NK-92 (cell line): ENCODE measurements around the gene RASSF7.

Source experiments
- DNase-seq: peaks from one replicate; lab custom pipeline; 2025; ENCODE audit not compliant: unreplicated experiment; lab: John Stamatoyannopoulos, UW

RASSF7 gene

DNA sequence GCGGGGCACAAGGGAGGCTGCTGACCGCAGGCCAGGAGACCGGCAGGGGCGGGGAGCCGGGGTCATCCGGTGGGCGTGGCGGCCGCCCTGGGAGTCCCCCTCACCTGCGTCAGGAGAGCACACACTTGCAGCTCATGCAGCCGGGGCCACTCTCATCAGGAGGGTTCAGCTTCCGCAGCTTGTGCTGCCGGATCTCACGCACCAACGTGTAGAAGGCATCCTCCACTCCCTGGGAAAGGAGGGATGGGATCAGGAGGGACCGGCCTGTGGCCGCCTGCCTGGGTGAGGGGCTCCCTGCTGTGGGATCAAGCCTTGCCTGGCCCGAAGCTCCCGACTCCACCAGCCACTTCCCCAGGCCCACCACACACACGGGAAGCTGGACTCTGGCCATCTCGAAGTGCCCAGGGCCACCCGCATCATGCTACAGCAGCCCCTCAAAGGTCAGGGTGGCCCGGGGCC is 28.2 kb upstream of the RASSF7 start:
- DNase-seq, result no peak

DNA sequence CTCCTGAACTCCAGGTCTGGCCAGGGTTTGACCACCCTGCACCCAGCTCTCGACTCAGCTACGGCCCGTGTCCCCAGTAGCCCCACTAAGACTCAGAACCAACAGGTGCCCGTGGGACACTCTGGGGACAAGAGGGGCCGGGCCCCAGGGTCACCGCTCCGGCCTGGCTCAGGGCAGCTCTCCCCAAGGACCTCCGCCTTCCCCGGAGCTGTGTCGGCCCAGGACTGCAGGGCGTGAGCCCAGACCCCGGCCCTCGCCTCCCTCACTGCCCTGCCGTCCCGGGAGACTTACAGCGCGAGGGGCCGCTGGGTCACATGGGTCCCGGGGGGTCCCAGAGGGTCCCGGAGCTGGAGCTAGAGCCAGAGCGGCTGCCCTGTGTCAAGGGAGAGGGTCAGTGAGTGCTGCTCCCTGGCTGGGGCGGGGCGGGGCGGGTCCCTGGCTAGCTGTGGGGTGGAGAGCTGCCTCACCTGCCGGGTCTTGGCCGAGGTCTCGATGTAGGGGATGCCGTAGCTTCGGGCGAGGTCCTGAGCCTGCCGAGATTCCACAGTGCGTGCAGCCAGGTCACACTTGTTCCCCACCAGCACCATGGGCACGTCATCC is 27.7 kb upstream of the RASSF7 start:
- DNase-seq, result no peak

DNA sequence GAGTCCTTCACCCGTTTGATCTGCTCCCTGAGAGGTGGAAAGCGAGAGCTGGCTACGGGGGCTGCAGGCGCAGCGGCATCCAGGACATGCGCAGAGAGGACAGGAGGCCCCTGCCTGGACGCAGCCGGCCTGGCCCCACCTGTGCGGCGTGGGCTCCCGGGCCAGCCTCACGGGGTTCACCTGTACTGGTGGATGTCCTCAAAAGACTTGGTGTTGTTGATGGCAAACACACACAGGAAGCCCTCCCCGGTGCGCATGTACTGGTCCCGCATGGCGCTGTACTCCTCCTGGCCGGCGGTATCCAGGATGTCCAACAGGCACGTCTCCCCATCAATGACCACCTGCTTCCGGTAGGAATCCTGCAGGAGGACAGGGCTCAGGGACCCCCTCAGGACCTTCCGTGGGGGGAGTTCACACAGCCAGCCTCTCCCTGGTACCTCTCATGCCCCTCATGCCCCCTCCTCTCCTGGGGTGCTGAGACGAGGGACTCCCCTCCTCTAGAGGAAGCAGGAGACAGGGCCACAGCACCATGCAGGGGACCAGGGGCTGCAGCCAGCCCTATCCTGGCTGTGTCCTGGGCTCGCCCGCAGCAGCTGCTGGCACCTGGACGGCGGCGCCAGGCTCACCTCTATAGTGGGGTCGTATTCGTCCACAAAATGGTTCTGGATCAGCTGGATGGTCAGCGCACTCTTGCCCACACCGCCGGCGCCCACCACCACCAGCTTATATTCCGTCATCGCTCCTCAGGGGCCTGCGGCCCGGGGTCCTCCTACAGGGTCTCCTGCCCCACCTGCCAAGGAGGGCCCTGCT is 27.0 kb upstream of the RASSF7 start:
- DNase-seq, result no peak

DNA sequence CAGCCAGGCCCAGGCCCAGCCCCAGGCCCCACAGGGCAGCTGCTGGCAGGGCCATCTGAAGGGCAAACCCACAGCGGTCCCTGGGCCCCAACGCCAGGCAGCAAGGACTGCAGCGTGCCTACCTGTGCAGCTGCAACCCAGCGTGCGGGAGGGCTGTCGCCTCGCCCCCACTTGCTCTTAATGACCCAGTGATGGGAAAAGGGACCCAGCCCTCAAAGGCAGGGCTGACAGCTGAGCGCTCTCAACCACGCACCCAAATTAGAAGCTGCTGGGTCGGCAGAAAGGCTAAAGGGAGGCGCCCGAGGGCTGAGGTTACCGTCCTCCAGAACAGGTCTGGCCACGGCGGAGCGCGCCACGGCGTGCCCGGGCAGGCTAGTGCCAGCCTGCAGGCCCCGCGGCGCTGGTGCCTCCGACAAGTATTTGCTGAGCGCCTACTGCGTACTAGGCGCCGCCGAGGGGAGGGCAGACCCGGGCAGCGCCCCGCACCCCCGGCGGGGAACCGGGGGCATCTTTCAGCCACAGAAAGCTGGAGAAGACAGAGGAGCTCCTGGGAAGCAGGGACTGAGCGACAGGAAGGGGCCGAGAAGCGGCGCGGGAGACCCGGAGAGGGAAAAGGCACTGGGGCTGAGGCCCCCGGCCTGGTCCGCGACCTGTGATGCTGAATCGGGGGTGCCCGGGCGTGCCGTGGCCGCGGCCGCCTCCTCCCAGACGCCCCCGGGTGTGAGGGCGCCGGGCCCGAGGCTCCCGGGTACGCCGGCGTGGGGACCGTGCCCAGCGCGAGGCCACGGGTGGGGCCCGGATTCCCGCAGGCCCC is 26.2 kb upstream of the RASSF7 start:
- DNase-seq, result no peak

DNA sequence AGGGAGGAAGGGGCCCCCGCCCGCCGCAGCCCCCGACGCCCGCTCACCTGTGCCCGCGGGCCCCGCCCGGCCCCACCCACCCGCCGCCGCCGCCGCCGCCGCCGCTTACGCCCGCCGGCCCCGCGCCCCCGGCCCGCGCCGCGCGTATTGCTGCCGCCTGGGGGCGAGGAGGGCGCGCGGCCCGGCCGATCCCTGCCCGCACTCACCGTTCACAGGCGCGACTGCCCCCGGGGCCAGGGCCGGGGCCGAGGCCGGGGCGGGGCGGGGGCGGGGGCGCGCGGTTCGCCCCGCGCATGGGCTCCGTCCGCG is 25.6 kb upstream of the RASSF7 start:
- no peak for DNase-seq

DNA sequence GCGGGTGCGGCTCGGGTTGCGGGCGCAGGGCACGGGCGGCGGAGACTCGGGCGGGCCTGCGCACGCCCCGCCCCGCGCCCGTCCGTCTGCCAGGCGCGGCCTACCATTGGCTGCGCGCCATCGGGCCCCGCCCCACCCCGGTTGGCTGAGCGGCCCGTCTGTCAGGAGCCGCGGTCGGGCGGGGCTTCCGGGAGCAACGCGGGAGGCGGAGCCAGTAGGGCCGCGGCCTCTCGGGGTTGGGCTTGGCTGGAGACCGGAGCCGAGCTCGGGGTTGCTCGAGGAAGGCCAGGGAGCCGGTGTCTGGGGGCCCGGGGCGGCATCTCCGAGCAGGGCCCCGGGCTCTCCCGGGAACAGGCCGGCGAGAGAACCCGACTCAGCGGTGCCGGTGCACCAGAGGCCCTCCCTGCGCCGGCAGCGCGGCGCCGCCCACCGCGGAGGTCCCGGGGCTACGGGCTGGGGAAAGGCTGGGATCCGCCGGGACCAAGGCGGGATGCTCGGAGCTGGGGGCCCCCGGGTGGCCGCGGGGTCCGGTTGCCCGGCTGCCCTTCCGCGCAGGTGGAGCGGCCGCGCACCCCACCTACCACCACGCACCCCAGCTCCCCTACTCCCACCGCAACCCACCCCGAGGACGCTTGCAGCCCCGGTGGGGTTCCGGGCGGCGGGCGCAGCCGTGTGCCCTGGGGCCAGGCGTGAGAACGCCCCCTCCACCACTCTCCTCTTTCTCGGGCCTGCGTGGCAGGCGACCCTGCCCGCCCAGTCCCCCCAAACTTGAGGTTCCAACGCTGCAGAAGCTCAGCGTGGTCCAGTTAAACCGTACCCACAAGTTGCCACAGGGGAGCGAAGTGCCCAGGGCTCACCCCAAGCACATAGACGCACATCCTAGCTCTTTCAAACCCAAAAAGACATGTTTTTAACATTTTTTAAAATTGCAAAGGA is 25.0 kb upstream of the RASSF7 start, which contains the start of gene HRAS:
TSS of gene HRAS (minus strand) at position 58 of the 936 bp plus-strand sequence.
- DNase-seq, result peak; percentile 66

DNA sequence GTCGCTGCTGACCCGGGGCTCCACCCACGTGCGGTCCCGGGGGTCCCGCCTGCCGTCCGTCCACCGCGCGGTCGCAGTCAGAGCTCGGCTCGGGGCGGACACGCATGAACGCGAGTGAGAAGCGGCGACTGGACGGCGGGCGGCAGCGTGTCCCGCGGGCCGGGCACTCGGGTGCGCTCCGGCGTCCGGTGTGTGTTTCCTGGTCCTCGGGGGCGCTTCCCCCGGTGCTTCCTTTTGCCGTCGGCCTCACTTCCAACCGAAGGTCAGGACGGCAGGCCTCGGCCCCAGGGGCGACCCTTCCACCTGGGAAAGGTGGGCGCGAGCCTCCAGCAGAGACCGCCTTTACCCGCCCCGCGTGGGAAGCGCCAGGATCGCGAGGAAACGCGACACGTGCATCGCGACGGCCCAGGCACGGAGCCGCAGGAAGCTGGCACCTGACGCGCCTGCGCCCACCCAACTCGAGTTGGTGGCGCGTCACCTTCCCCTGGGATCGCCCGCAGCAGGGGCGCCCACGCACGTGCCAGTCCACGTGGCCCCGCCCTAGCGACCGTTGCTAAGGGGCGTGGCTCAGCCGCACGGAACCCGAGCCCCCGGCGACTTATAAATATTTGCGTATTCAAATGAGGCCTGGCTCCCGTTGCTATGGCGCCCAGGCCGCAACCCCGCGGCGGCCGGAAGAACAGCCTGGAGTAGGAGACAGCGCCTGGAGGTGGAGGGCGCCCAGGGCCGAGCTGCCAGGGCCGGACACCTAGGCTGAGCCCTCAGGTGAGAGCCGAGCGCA is 23.7 kb upstream of the RASSF7 start, which contains the start of gene LRRC56:
TSS of gene LRRC56 (plus strand) at position 687 of the 781 bp plus-strand sequence. CDS start 3,158 bp downstream, outside the sequence.
- DNase-seq, result peak; percentile 31

DNA sequence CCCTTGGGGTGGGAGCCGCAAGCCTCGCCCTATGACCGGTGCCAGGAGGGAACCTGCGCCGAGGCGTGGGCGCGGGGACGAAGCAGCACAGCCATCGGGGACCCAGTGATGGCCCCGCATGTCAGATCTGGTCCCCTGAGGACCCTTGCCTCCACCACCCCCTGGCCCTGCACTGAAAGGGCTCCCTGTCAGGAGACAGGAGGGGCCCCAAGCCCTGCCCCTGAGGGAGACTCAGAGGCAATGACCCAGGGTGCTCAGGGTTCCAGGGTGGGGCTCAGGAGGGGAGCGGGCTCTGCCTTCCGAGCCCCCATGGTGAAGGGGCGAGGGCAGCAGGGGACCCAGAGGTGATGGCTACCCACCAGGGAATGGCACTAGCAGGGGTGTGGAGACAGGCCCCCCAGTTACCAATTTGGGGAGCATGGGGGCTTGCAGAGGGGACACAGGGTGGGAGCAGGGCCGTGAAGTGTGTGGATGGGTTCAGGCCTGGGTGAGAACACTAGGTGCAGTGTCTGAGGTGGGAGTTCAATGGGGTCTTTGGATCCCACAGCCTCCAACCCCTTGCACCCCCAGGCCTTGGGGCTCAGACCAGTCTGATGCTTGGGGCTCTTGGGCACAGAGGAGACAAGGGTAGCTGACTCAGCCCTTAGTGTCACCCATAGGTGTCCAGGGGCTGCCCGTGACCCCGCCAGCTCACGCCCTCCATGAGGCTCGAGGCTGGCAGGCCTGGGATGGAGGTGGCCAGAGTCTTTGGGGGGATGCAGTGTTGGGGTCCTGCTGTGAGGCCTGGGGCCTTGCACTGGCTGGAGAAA is 22.9 kb upstream of the RASSF7 start:
- no peak for DNase-seq

DNA sequence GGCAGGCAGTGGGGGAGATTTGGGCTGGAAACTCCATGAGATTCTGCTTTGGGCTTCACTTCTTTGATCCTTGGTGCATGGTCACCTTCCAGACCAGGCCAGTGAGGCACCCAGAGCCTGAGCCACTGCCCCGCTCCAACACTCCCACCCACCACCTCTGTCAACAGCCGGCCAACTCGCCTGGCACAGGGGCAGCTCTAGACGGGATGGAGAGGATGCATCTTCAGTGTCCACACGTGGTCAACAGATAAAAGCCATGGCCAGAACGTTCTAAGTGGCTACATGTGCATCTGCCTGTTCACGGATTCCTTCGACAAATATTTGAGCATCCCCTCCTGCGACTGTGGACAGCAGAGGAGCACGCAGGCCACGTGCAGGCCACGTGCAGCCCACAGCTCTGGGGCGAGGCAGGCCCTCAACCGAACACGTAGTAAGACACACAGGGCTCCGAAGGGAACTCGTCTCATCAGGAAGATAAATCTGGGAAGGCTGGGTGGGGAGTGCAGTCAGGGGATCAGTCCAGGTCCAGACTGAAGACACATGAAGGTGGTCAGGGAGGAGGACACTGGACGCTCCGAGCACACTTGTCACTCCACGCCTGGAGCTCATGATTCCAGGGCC is 22.2 kb upstream of the RASSF7 start:
- DNase-seq, result no peak

DNA sequence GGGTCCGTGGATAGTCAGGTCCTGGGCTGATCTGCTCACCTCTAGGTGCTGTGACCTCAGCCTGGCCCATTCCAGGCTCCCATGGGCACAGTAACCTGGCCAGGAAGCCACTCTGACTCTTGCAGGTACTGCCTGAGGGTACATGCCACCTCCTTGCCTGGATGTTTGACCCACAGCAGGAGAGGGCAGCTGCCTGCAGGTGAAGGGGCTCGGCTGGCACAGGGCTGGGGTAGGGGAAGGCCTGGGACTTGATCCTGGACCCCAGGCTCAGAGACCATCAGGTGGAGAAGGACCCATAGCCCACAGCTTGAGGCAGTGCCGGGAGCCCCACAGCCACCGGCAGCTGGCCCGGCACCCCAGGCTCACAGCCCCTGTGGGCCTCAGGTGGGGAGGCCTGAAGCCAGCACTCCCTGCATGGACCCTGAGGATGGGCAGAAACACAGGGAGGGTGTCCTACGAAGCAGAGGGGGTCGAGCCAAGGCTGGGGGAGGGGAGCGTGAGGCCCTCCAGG is 20.7 kb upstream of the RASSF7 start:
- DNase-seq, result no peak

DNA sequence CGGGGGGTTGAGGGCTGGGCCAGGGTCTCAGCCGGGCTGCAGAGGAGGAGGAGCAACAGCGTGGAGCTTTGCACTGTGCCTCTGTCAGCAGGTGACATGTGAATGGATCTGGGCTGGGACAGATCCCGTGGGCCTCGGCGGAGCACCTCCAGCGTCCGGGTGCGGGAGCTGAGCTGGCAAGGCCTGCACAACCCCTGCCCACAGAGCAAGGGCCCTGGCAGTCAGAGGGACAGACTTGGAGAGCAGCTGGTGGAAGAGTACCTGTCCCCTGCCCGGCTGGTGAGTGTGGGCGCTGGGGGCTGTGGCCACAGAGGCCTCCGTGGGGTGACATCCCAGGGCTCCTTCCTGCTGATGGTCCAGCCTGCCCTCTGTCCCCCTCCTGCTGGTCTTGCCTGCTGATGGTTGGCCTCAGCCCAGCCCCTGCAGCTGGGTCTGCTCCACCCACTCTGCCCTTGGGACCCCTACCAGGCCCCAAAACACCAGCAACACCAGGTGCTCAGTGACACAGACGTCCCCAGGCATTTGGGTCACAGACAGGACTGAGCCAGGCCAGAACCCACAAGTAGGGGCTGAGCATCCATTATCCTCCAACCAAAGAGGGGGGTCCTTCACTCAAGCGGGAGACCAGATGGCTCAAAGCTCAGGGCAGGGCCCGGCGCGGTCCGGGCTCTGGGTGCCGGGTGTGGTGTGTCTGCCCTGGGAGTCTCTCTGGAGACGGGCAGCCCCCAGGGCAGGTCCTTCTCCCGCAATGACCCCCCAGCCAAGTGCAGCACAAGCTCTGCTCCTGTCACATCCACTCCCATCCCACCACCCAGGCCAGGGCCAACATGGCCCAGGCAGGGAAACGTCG is 20.0 kb upstream of the RASSF7 start:
- DNase-seq, result no peak

DNA sequence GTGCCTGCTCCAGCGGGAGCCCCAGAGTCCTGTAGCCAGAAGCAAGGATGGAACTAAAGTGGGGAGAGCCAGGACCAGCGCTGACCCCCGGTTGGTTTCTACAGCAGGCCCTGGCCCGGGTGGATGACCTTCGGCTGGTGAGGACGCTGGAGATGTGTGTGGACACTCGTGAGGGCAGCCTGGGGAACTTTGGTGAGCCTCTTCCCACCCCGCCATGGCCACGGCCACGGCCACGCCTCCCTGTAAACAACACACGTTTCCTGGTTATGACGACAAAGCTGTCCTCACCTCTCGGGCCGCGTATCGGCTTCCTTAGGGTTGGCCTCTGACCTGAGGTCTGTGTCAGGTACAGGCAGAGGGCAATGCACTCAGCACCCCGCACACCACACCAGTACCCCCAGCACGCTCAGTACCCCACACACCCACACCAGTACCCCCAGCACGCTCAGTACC is 19.3 kb upstream of the RASSF7 start:
- no peak for DNase-seq

DNA sequence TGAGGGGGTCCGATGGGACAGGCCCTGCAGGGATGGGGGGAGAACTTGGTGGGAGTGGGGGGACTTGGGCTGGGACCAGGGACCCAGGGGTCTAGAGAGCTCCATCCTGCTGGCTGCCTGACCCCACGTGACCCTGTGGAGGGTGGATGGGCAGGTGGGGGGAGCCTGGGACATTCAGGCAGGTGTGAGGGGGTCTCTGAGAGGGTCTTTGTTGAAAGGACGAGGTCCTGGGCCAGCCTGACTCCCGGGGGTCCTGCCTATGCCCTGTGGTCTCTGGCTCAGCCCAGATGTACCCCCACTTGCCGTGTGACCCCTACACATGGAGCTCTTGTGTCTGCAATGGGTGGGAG is 16.0 kb upstream of the RASSF7 start:
- DNase-seq, result no peak

DNA sequence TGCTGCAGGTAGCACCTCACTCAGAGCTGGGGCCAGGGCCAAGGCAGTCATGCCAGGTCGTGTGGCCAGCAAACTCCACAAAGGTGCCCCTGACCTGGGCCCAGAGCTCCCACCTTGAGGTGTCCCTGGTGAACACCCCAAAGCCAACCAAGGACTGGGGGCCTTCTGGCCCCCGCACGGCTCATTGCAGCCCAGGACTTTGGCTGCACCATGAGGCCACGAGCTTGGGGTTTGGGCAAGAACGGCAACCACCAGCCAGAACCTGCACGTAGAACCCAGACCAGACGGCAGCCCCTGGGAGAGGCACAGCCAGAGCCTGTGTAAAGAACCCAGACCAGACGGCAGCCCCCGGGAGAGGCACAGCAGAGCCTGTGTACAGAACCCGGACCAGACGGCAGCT is 15.6 kb upstream of the RASSF7 start:
- DNase-seq, result no peak

DNA sequence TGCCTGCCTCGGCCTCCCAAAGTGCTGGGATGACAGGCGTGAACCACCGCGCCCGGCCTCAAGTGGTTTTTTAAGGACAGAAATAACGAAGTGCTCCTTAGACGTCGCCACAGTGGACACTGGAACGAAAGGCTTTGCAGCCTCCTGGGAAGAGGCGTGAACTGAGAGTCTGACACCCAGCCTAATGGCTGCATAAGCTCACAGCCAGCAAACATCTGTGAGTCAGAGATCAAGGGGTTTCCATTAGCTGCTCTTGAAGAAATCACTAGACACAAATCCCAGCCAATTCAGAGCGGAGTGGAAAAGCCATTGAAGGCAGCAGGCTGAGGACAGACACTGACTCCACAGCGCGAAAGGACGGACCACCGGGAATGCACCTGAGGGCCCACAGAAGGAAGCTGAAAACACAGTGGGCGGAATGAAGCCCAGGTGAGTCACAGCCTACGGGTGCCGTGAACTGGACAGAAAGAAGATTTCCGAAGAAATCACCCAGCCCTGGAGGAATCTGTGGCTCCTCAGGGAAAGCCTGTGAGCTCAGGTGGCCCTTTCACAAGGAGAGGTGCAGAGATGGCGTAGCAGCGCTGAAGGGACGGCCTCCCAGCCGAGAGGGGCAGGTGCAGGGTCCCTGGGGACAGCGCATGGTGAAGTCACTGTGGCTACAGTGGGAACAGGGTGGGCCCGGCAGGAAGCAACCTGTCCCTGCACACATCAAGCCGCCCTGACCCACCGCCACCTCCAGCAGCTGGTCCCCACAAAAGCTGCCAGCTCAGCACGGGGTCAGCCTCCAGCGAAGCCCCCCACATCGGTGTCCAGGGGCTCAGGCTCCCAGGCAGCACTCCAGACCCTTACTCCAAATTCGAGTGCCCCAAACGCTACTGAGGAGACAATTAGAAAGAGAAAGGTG is 11.8 kb upstream of the RASSF7 start:
- DNase-seq, result no peak

DNA sequence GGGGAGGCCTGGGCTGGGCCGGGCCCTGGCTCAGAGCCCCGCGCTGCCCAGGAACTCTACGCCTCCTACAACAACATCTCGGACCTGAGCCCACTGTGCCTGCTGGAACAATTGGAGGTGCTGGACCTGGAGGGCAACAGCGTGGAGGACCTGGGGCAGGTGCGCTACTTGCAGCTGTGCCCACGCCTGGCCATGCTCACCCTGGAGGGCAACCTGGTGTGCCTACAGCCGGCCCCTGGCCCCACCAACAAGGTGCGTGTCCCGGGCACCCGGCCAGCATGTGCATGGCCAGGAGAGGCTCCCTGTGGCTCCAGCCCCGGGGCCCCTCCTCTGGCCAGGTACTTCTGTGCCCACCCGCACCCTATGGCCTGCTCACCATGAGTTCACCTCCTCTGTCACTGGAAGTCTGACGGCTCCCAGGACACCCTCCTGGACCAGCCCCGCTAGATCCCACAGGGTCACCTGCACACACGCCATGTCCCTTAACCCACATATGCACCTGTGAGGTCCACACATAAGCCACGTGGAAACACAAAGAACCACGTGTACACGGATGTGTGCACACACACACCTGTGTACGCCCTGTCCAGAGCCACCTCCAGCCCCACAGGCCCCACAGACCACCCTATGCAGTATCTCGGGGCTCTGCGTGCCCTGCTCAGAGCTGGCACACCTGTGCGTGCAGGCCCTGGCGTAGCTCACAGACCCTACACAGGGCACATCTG is 10.6 kb upstream of the RASSF7 start:
- DNase-seq, result no peak
